GM21786 (cell line): ENCODE measurements around the gene PRDM1.

ENCODE experiments used
- ATAC-seq: cut with Tn5 transposase; IDR thresholded peaks from one replicate; pipeline ENCODE4 v1.9.1; 2021; ENCODE audit not compliant: unreplicated experiment

PRDM1 gene

DNA sequence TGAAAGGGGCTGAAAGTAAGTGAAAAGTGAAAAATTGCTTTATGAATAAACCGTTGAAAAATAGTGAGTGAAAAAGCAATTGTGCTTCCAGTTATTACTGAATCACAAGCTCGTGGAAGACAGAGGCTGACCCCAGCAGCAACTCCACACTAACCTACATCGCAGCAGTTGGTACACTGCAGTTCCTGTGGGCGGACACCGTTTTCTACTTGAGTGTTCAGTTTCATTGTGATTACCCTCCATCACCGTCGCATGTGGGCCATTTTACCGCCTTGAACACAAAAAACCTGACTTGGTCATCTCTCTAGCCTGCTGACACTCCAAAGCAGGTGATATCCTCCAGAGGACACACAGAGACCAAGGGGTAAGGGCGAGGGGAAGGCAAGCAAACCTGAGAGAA is 28.4 kb downstream of the PRDM1 start:
- peak; percentile 77 for ATAC-seq

DNA sequence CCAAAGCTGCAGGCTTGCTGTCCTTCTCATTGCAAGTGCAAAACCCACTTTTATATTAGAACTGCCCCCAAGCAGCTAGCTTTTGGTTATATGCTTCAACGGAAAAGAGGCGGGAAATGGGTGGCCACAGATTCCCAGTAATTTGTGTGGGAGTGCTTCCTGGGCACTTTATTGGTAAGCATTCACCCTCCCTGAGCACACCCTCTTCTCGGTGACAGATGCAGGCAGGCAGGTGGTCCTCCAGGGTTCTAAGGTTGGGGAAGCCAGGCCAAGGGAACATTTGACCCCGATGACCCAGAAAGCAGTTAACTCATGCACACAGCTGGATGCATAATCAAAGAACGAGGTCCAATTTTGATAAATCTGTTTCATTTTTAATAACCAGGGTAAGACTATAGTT is 29.1 kb downstream of the PRDM1 start:
- ATAC-seq: no peak

GRCh38 chr6:106116125-106116832 is 30.1 kb downstream of the PRDM1 start:
- no peak for ATAC-seq

GRCh38 chr6:106117579-106117978 is 31.4 kb downstream of the PRDM1 start:
- ATAC-seq: peak; percentile 44

GRCh38 chr6:106118835-106119431 is 32.8 kb downstream of the PRDM1 start:
- no peak for ATAC-seq

GRCh38 chr6:106119546-106119945 is 33.4 kb downstream of the PRDM1 start:
- no peak for ATAC-seq

DNA sequence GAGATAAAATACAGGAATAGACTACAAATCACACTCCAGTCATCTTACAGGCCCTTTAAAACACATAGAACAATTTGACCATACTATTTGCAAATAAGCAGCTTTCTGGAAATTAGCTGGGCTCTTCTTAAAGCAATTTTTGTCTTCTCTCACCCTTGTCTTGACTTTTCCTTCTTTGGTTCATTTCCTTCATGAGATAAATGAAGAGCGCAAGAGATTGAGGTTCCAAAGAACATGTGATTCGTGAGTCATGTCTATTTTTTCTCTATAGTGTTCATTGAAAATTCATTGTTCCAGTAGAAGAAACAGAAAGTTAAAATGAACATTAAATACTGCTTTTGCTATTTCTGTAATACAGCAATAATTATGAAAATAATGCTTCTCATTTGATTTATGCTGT is 33.9 kb downstream of the PRDM1 start:
- no peak for ATAC-seq

GRCh38 chr6:106120406-106120805 is 34.3 kb downstream of the PRDM1 start:
- no peak for ATAC-seq

DNA sequence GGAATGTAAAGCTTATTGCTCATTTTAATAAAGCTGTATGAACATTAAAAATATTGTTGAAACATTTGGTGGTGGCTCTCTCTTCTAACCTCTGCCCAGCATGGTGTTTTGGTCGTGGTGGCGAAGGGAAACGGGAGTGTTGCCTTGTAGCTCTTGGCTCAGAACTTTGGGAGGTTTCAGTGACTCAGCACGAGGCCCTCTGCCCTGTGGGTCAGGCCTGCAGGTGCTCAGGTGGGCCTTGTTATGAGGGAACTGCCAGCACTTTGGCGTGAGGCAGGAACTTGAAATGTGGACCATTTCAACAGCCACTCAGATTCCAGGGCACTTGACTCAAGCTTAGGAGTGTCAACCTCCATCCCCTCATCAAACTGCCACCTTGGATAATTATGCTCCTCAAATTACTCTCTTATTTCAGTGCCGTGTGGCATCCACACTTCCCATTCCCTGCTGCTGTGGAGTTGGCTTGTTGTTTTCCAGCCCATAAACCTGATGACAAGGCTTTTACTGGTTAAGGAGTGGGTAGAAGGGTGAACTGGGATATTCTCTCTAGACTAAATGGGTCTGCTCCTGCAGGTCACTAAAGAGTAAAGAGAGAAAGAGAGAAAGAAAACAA is 36.3 kb downstream of the PRDM1 start:
- ATAC-seq: no peak

DNA sequence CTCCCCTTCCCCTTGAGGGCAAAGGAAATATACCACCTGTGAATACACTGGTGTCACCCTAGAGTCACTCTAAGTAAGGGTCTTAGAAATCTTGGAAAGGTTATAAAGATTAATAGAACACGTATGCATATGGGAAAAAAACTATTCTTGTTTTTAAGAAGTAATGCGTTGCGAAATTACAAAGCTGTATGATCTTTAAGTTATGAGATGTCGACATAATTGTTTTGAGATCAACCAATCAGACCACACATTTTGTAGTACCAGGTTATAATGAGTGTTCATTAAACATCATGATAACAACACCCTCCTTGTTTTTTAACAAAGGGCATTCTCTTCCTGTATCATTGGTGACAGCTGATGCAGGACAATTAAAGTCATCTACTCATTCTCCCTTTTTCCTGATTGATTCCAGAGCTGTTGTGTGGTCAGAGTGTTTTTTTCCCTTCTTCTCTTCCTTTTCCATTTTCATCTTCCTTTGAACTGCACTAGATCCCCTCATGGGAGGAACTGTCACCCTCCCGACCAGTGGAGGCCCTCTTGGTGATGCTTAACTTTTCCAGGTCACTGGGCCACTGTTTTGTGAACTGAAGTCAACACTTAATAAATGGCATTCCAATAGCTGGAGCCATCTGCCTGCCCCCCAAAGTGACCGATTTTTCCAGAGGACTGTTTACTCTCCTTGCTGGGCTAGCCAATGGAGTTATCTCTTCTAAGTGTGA is 37.0 kb downstream of the PRDM1 start:
- no peak for ATAC-seq

GRCh38 chr6:106124015-106124414 is 37.9 kb downstream of the PRDM1 start:
- no peak for ATAC-seq

DNA sequence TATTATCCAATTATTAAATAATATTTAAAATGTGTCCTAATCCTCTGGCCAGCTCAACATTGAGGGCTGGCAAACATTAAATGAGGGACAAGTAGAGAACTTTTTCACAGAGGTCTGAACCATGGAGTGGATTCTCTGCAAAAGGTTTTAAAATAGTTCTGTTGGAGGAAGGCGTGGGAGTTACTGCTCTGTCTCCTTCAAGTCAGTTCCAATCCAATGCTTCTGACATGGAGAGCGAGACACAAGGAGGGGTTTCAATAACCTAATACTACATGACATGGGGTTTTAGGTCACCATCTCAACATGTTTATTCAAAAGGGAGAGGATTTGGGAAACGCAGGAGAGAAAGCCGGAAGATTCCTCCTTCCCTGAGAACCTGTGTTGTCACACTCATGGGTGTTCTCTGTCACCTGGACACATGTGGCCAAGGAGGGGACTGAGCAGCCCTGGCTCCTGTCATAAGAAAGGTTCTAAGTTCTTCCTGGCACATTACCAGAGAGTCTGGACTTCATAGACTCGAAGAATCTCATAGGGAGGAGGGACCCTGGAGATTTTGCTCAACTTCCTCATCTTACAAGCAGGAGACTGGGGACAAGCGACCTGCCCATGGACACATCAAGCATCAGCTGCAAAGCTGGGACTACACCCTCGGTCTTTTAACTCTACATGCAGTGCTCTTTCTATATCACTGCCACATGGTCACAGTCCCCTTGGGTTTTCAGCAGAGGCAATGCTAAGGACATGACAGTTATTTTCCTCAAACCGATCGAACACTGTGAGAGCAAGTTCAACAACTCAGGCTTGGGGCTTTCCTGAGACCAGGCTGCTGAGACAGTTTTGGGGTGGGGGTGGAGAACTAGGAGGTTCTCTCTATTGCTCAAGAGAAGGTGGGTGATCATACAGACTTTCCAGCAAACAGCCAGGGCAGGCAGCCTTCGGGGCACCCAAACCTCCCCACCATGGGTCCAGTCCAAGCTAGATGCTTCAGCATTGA is 38.6 kb downstream of the PRDM1 start:
- ATAC-seq: no peak

DNA sequence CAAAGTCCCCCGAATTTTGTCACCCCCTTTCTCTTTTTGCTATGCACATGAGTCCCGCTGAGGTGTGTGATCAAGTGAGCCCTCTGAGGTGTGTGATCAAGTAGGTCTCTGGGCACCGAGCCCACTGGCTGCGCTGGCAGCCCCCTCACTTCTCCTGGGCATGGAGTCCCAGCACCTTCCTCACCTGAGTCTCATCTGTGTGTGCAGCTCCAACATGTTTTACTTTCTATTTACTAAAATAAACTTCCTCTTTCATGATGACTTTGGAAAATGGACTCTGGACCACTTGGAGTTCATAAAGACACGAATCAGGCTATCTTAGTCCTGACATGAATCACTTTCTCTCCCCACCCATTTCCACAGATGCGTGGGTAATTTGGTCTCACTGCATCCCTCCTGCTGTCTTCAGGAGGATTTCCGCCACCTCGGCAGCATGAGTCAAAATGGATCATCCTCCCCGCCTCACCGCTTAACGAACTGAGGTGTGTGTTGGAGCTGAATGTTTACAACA is 39.8 kb downstream of the PRDM1 start:
- peak; percentile 48 for ATAC-seq

- ATAC-seq: peak; percentile 8
Observed at GRCh38 chr6:106126482-106126881, 40.3 kb downstream of the PRDM1 start.

DNA sequence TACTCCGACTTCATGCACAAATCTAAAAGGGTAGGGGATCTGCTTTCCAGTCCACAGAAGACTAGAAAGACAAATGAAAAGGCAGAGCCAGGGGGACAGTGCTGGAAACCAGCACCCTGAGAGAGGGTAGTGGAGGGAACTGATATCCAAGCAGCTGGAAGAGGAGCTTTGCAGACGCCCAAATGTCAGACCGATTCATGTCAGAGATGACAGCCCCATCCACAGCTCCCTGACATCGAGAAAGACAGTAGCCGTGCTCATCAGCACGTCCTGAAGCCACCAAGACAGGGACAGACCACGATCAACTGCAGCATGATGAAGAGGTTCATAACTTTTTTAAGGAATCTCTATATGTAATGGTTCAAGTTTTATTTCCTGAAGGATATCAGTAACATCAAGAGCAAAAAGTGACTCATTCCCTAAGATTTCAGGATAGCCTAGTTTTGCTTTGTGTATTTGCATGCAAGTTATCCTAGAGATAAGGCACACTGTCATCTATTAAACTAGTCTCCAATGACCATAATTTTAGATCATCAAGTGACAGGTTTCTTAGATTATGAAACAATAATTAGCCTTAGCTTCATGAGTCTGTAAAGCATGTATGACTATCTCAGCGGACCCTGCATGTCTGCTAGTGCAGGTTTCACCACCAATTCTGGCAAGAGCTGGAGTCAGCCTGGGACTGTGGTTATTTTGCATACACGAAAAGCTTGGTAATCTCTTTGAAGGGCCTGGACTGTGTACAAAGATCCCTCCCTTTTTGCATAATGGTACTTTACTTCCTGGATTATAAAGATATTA is 43.0 kb downstream of the PRDM1 start:
- no peak for ATAC-seq

- no peak for ATAC-seq
Observed at GRCh38 chr6:106132153-106132698, 46.1 kb downstream of the PRDM1 start.

DNA sequence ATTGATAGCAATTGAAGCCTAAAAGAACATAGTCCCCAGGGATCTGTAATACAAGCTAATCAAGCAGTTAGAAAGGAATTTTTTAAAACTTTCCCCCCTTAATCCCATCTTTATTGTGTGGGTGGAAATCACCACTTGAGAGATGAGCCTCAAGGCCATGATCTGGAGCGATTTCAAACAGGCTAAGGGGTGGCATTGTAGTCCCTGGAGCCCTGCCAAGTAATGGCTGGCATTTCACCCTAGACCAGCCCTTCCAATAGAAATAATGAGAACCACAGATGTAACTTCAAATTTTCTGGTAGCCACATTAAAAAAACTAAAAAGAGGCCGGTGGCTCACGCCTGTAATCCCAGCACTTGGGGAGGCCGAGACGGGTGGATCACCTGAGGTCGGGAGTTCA is 46.9 kb downstream of the PRDM1 start:
- no peak for ATAC-seq

- ATAC-seq: no peak
Observed at GRCh38 chr6:106134087-106134770, 48.1 kb downstream of the PRDM1 start.
